ENCODE measurements around the gene ZNF804B. TPM values are rescaled to one million over a fixed set of nuclear protein-coding genes. Genes with fewer than 3 reads are reported as not detected.

The ZNF804B gene
- total and polyA plus RNA-seq, 2 of the 4 experiments (the other 2 are of a cell fraction): not detected

DNA sequence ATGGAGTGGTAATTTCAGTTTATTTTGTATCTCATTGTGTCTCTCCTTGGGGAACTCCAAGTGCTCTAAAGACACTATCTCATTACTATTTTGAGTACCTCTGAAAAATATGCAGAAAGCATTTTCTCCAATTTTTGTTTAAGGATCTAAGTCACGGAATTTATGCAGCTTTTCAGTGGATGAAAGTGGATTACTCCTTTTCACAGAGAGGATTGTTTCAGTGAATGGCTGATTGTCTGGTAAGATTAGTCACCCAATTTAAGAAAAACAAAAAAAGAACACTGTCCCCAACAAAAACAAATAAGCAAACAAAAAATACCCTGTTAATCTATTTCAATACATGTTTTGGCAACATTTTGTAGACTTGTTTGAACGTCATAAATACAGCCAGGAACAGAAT lies 374.3 kb downstream of the ZNF804B start:
- Histone ChIP-seq H3K4me2 (ENCODE audit: low read depth, low read length) (no peak overlapping the region), H3K9me3 (ENCODE audit: control insufficient read depth, insufficient read depth, low read length) (peaks cover 9% of the 10 kb centered on the region), H2BK5ac (ENCODE audit: low read depth, low read length, poor library complexity, severe bottlenecking) (no peak overlapping the region), H2BK15ac (ENCODE audit: low read depth, low read length) (no peak overlapping the region), H2AK9ac (replicated peaks; ENCODE audit: low read depth, low read length, poor library complexity) (no peak overlapping the region), H3K4ac (ENCODE audit: low read depth, low read length) (no peak overlapping the region), H3K9ac (ENCODE audit: low read depth, low read length) (no peak overlapping the region), H3K9me1 (ENCODE audit: insufficient read depth, low read length) (no peaks in the 10 kb centered on the region), H2BK20ac (ENCODE audit: low read depth, low read length) (no peak overlapping the region), H3K14ac (replicated peaks; ENCODE audit: low read depth, low read length) (no peak overlapping the region), H2BK120ac (ENCODE audit: low read depth, low read length) (no peak overlapping the region), H4K5ac (ENCODE audit: low read depth, low read length) (no peak overlapping the region), H4K91ac (ENCODE audit: insufficient read depth, low read depth, low read length) (no peak overlapping the region), H4K20me1 (ENCODE audit: insufficient read depth, low read length) (no peaks in the 10 kb centered on the region), H3K4me1 (ENCODE audit: control insufficient read depth, insufficient read depth, low read length) (no peaks in the 10 kb centered on the region), H3K56ac (ENCODE audit: extremely low read depth, insufficient read depth, low read length) (no peak overlapping the region), H3K27me3 (ENCODE audit: control insufficient read depth, insufficient read depth, low read length) (no peaks in the 10 kb centered on the region), H2AFZ (replicated peaks; ENCODE audit: low read length, poor library complexity) (no peak overlapping the region), H4K8ac (ENCODE audit: low read depth in 2 of 2, low read length in 2 of 2) (no peak overlapping the region), H3K27ac (ENCODE audit: insufficient read depth, low read length) (no peak overlapping the region), H3K4me3 (ENCODE audit: insufficient read depth, low read depth, low read length) (no peak overlapping the region), H2AK5ac (ENCODE audit: low read depth, low read length) (no peak overlapping the region), H3K23ac (ENCODE audit: low read depth, low read length) (no peak overlapping the region), H3K79me1 (ENCODE audit: low read depth in 1 of 2, low read length in 2 of 2) (no peaks in the 10 kb centered on the region), H3K36me3 (ENCODE audit: control insufficient read depth, insufficient read depth, low read length) (no peaks in the 10 kb centered on the region), H3K18ac (ENCODE audit: low read depth, low read length) (no peak overlapping the region)
- TF ChIP-seq MAFK (IDR thresholded peaks at IDR 0.05; ENCODE audit: low read depth, low read length) (no peak), CHD1 (IDR thresholded peaks at IDR 0.05; ENCODE audit: low read depth, low read length) (no peak), RAD21 (IDR thresholded peaks at IDR 0.05; ENCODE audit: low read length) (no peak), RCOR1 (IDR thresholded peaks at IDR 0.05; ENCODE audit: insufficient replicate concordance, low read length) (no peak), POLR2A (IDR thresholded peaks at IDR 0.05; ENCODE audit: low read depth, low read length) (no peak), MAZ (IDR thresholded peaks at IDR 0.05; ENCODE audit: borderline replicate concordance, low read depth, low read length) (no peak), RFX5 (IDR thresholded peaks at IDR 0.05; ENCODE audit: low read depth, low read length) (no peak), NFE2L2 (IDR thresholded peaks at IDR 0.05; ENCODE audit: low read depth, low read length) (no peak)
- TF ChIP-seq, protein P1, sequence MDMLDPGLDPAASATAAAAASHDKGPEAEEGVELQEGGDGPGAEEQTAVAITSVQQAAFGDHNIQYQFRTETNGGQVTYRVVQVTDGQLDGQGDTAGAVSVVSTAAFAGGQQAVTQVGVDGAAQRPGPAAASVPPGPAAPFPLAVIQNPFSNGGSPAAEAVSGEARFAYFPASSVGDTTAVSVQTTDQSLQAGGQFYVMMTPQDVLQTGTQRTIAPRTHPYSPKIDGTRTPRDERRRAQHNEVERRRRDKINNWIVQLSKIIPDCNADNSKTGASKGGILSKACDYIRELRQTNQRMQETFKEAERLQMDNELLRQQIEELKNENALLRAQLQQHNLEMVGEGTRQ (IDR thresholded peaks at IDR 0.05; ENCODE audit: low read depth, low read length): no peak
- TF ChIP-seq, protein P2, sequence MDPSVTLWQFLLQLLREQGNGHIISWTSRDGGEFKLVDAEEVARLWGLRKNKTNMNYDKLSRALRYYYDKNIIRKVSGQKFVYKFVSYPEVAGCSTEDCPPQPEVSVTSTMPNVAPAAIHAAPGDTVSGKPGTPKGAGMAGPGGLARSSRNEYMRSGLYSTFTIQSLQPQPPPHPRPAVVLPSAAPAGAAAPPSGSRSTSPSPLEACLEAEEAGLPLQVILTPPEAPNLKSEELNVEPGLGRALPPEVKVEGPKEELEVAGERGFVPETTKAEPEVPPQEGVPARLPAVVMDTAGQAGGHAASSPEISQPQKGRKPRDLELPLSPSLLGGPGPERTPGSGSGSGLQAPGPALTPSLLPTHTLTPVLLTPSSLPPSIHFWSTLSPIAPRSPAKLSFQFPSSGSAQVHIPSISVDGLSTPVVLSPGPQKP (IDR thresholded peaks at IDR 0.05; ENCODE audit: borderline replicate concordance, low read depth, low read length): no peak
- in situ Hi-C loops (cut with MboI; ENCODE audit: low sequenced_read_pairs) (no loop called here), intact Hi-C loops (cut with micrococcal nuclease) (no loop called here), dilution Hi-C loops (cut with HindIII; ENCODE audit: low sequenced_read_pairs, unreplicated experiment) (no loop called here)
- ChIA-PET CTCF (no interaction called here), POLR2A (ENCODE audit: unreplicated experiment) (no interaction called here)
- BruUV-seq (replicated peaks): no TSS peak
- no peak for DNase-seq
- WGBS, 2 experiments (ENCODE audit: extremely low coverage in 2 of 2, insufficient read length in 1 of 2): no CpG with 5 or more reads among the region's 2 CpGs
- no peak for ATAC-seq (ENCODE audit: low read depth)
